GM20000 (cell line): ENCODE results near the gene TXNL1.

Experiments used
- DNase-seq: peaks from one replicate; pipeline ENCODE4 v3.0.0; 2012; ENCODE audit warnings: low spot score
- CTCF ChIP-seq: IDR thresholded peaks from 2 replicates; pipeline ENCODE4 v1.5.1; 2012; ENCODE audit warnings: mild to moderate bottlenecking, control low read depth; ENCODE audit errors: extremely low read depth, missing control alignments

The TXNL1 gene

DNA sequence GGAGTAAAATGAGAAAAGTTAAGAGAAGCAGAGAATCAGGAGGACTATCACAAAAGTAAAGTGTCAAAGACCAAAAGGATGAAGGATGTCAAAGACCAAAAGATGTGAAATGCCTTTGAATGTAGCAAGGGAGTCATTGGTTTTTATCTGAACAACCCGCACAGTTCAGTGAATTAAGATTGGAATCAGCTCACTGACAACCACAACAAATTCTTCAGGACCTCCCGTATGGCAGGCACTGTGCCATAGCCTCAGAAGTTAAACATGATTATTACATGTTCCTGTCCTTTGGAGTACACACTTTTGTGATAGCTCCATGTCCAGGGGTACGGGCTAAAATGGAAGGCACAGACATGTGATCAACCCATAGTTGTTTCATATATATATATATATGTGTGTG is 5.0 kb upstream of the TXNL1 start:
- no peak for DNase-seq
- no peak for TF ChIP-seq CTCF

DNA sequence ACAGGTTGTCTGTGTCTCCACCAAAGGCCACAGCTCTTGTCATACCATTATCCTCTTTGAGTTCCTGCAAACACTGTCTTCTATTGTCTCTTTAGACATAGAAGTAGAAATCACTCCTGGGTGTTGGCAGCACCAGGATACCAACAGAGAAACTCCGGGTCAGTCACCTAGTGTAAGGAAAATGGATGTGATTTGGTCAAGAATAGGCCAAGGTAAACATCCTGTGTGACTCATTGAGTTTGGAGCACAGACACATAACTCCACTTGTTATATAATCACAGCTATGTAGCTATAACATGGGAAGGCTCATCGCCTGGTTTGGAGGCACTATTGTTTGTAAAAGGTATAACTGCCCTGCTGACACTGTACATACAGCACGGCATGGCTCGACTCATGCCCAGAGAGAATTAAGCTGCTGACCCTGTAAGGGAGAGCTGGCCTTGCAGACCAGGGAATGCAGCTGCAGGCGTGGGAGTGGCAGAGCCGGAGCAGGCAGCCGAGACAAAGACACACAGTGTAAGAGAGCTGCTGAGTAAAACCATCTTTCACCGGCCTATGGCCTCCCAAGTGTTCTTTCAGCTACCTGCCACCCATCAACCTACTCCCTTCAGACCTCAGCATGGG is 3.4 kb upstream of the TXNL1 start:
- no peak for TF ChIP-seq CTCF
- no peak for DNase-seq

DNA sequence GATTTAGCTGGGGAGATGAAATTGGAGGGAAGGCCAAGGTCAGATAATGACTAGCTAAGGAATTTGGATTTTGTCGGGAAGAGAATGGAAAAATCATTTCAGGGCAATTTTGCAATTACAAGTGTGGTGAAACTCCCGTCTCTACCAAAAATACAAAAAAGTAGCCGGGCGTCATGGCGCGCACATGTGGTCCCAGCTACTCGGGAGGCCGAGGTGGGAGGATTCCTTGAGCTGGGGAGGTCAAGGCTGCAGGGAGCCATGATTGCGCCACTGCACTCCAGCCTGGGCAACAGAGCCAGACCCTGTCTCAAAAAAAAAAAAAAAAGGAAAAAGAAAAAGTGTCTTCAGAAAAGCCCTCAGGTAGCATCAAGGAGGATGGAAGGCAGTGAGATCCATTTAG is 1.2 kb upstream of the TXNL1 start:
- DNase-seq = no peak
- TF ChIP-seq CTCF = no peak

DNA sequence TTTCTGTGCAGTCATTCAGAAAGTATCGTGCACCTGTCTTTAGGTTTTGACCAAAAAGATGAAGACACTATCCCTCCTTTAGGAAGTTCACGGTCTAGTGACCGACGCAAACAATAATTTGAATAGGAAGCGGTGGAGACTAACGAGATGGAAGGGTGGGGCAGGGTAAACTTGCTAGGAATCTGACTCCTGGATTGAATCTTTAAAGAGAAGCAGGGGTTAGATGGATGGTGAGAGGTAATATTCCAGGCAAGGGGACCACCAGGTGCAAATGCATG is 651 bp upstream of the TXNL1 start:
- no peak for DNase-seq
- no peak for TF ChIP-seq CTCF

DNA sequence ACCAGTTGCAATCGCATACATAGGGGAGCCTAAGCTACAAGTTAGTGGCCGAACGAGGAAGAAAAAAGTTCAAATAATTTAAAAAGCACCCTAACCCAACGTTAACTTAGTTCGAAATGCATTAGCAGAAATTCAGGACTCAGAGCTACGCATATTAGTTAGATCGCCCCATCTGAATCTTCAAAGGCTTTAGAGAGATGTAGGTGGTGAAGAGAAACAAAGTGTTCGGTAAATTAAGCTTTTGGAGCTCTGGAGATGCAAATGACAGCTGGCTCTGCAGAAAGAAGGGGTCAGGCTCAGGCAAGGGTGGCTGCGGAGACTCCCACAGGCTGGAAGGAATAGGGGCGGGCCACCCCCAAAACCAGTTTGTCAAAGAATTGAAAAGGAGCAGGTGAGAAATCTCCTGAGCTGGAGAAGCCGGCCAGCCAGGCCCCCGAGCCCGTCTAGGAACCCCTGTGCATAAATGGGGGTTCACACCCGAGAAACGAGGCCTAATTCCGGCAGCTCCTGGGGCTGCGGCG is 621 bp downstream of the TXNL1 start:
- no peak for DNase-seq
- no peak for TF ChIP-seq CTCF

DNA sequence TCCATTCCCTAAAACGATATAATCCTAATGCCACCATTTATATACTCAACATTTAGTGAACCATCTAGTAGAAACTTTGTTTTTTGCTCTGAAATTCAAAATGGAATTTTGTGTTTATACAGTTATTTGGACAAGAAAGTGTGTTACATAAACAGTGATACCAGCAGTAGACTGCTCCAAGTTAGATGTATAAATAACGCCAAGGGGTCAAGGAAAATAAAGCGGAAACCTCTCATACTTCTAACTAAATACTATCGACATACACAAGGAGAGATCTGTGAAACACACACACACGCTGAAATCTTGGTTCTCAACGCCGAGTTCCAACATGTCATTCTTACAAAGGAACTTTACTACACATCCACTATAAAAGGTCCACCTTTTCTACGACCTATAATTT is 1.2 kb downstream of the TXNL1 start:
- DNase-seq = no peak
- TF ChIP-seq CTCF = no peak

- no peak for TF ChIP-seq CTCF
- DNase-seq = no peak
Measured at GRCh38 chr18:56635007-56635406, 3.4 kb downstream of the TXNL1 start.
